ENCODE measurements around the gene LGALS3. TPM values are rescaled to one million over a fixed set of nuclear protein-coding genes. Genes with fewer than 3 reads are reported as not detected.

Gene LGALS3
- total and polyA plus RNA-seq, 4 donors, result 6.9 to 20.8 (median 10.7) TPM

GRCh38 chr14:55191203-55192053 lies 62.4 kb downstream of the LGALS3 start, which contains the start of gene DLGAP5 (continued):
- TF ChIP-seq REST (IDR thresholded peaks at IDR 0.05) (no peak), MAX (IDR thresholded peaks at IDR 0.05) (no peak), ZBTB33 (IDR thresholded peaks at IDR 0.05) (no peak), RAD21 (IDR thresholded peaks at IDR 0.05) (no peak), HNF4G (IDR thresholded peaks at IDR 0.05) (no peak)

- no peaks in the 10 kb centered on the region for H3K9me3 ChIP-seq (ENCODE audit: control insufficient read depth in 4 of 4, low read length in 3 of 4)
- TF ChIP-seq TAF1 (conservative IDR thresholded peaks at IDR 0.05) (no peak), SP1 (IDR thresholded peaks at IDR 0.05) (no peak), MAX (IDR thresholded peaks at IDR 0.05) (no peak), ZBTB33 (IDR thresholded peaks at IDR 0.05) (no peak), RAD21 (IDR thresholded peaks at IDR 0.05) (no peak), RXRA (IDR thresholded peaks at IDR 0.05) (no peak), HNF4A (conservative IDR thresholded peaks at IDR 0.05) (no peak), NR2F2 (IDR thresholded peaks at IDR 0.05) (no peak), CTCF (IDR thresholded peaks at IDR 0.05; ENCODE audit: low read depth, low read length, missing input control) (no peak), JUND (IDR thresholded peaks at IDR 0.05) (no peak), YY1 (IDR thresholded peaks at IDR 0.05) (no peak), EGR1 (IDR thresholded peaks at IDR 0.05; ENCODE audit: low read depth in 2 of 2) (no peak), FOXA2 (IDR thresholded peaks at IDR 0.05) (no peak), HNF4G (IDR thresholded peaks at IDR 0.05) (no peak), REST (IDR thresholded peaks at IDR 0.05) (no peak), ATF3 (IDR thresholded peaks at IDR 0.05) (no peak), GABPA (IDR thresholded peaks at IDR 0.05 in 1 of 2, conservative IDR thresholded peaks at IDR 0.05 in 1 of 2) (no peak), FOXA1 (IDR thresholded peaks at IDR 0.05) (no peak)
- H3K27me3 ChIP-seq (ENCODE audit: control insufficient read depth in 4 of 4, insufficient read depth in 4 of 4, low read length in 3 of 4), result no peaks in the 10 kb centered on the region
- peak overlapping the region; percentile 42 to 64 (median 49) for H3K4me3 ChIP-seq (ENCODE audit: low read depth in 1 of 3, low read length in 3 of 3)
- no peak overlapping the region for H3K27ac ChIP-seq (ENCODE audit: low read depth in 1 of 2, low read length in 2 of 2)
- peaks cover 0 to 10% (median 6%) of the 10 kb centered on the region in 4 donors for H3K4me1 ChIP-seq (ENCODE audit: control insufficient read depth in 4 of 4, insufficient read depth in 4 of 4, low read length in 3 of 4)
- no peaks in the 10 kb centered on the region for H3K36me3 ChIP-seq (ENCODE audit: control insufficient read depth in 4 of 4, insufficient read depth in 3 of 4, low read depth in 1 of 4, low read length in 3 of 4)
- peak overlapping the region in 1 of 2 donors; percentile 40 for H3K9ac ChIP-seq (ENCODE audit: low read depth in 1 of 2, low read length in 2 of 2)
- DNase-seq (ENCODE audit: low spot score), result no peak
- WGBS, result 71% methylated on average over 11 of the region's 11 CpGs
Observed at GRCh38 chr14:55192054-55192621, 63.1 kb downstream of the LGALS3 start.
